MM.1S (cell line): ENCODE measurements around the gene MAGOH.

Source experiments
- EZH2 ChIP-seq: fragments of 300-600 bp; sonication (generic); optimal IDR thresholded peaks from 2 replicates; pipeline ENCODE3; 2017; ENCODE audit warnings: low read depth, mild to moderate bottlenecking, antibody characterized with exemption, low read length, mixed read lengths
- TF ChIP-seq, protein P1 (sequence below): fragments of 300-600 bp; sonication (generic); IDR thresholded peaks from 2 replicates; pipeline ENCODE4 v1.5.1; 2016; ENCODE audit warnings: antibody characterized with exemption, low read length, mixed read lengths

DNA sequence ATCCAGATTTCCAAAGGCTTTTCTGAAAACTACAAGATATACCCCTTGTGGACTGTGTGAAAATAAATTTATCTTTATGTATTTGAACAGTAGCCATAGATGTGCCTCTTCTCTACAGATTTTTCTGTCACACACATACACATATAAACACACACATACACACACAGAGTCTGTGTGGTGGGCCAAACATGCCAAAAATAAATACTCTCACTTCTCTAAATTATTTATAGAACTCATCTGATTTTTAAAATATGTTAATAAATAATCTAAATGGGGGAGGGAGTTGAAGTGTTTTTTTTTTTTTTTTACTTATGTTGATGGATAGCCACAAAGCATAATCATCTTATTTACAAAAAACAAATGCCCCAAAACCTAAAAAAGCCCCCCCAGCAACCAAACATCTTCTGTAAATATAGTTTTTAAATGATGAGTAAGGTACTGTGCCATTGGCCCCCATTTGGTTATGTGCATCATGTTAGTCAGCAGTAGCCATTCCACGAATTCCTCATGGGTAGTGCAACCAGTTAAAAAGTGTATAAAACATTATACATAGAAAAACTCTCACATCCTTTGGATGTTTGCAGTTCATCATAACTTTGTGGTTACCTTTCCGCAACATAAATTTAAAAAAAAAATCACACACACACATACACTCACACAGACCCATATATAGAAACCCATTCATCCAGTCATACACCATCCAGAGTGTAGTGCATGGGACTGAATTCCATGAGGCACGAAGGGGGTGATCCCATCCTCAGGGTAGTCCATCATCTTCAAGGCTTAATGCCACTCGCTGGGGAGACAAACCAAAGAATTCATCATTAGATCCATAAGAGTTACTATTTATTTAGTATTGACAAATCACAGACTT lies 8.2 kb upstream of the MAGOH start:
- no peak for TF ChIP-seq EZH2
- TF ChIP-seq, protein P1, sequence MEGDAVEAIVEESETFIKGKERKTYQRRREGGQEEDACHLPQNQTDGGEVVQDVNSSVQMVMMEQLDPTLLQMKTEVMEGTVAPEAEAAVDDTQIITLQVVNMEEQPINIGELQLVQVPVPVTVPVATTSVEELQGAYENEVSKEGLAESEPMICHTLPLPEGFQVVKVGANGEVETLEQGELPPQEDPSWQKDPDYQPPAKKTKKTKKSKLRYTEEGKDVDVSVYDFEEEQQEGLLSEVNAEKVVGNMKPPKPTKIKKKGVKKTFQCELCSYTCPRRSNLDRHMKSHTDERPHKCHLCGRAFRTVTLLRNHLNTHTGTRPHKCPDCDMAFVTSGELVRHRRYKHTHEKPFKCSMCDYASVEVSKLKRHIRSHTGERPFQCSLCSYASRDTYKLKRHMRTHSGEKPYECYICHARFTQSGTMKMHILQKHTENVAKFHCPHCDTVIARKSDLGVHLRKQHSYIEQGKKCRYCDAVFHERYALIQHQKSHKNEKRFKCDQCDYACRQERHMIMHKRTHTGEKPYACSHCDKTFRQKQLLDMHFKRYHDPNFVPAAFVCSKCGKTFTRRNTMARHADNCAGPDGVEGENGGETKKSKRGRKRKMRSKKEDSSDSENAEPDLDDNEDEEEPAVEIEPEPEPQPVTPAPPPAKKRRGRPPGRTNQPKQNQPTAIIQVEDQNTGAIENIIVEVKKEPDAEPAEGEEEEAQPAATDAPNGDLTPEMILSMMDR, result no peak
